H1 (cell line): ENCODE results near the gene RHOC. TPM values are rescaled to one million over a fixed set of nuclear protein-coding genes. Genes with fewer than 3 reads are reported as not detected.

ENCODE experiments used
- CTCF ChIA-PET: fragments of 300-600 bp; sonication (Branson Sonifier 250); formaldehyde crosslinking; loops from one replicate; lab custom pipeline; 2021; ENCODE audit not compliant: partially characterized antibody; lab: Charles Lee
- POLR2A ChIA-PET: fragments of 300-600 bp; sonication (Branson Sonifier 250); formaldehyde crosslinking; loops from one replicate; lab custom pipeline; 2021; ENCODE audit warnings: inconsistent platforms; ENCODE audit not compliant: partially characterized antibody; lab: Charles Lee
- DNase-seq, 2 experiments: peaks; one replicate each; pipeline versions ENCODE4 v3.0.0 to v3.0.0-alpha.2; 2010 to 2022; ENCODE audit warnings: low spot score in 2 of 2, low read depth in 1 of 2, mixed read lengths in 1 of 2
- FAIRE-seq: peaks from 2 replicates; lab custom pipeline; 2011; peaks lifted over from hg19 to GRCh38; lab: Jason Lieb, UNC
- H2AFZ ChIP-seq: 2 replicates; pipeline ENCODE4 v1.8.1; 2012; ENCODE audit warnings: low read length, inconsistent platforms
- H2AK5ac ChIP-seq: 2 replicates; pipeline ENCODE4 v1.6.1; 2013; ENCODE audit warnings: low read depth, low read length
- H2BK120ac ChIP-seq: replicated peaks from 2 replicates; pipeline ENCODE3; 2013; ENCODE audit warnings: low read depth, low read length, inconsistent platforms
- H2BK12ac ChIP-seq: 2 replicates; pipeline ENCODE4 v1.6.1; 2013; ENCODE audit warnings: low read depth, low read length
- H2BK15ac ChIP-seq: 2 replicates; pipeline ENCODE4 v1.6.1; 2013; ENCODE audit warnings: low read length
- H2BK20ac ChIP-seq: 2 replicates; pipeline ENCODE4 v1.6.1; 2013; ENCODE audit warnings: low read length
- H2BK5ac ChIP-seq: 2 replicates; pipeline ENCODE4 v1.6.1; 2013; ENCODE audit warnings: low read depth, low read length
- H3K14ac ChIP-seq: 2 replicates; pipeline ENCODE4 v1.6.1; 2013; ENCODE audit warnings: inconsistent platforms; ENCODE audit not compliant: insufficient read length
- H3K18ac ChIP-seq: 2 replicates; pipeline ENCODE4 v1.6.1; 2013; ENCODE audit warnings: low read length; ENCODE audit errors: extremely low read depth
- H3K23ac ChIP-seq: 2 replicates; pipeline ENCODE4 v1.6.1; 2013; ENCODE audit warnings: inconsistent platforms; ENCODE audit not compliant: insufficient read length
- H3K23me2 ChIP-seq: 2 replicates; pipeline ENCODE4 v1.6.1; 2013; ENCODE audit warnings: low read depth, low read length
- H3K27ac ChIP-seq: 2 replicates; pipeline ENCODE4 v1.6.1; 2011; ENCODE audit warnings: low read depth, low read length, inconsistent platforms
- H3K27me3 ChIP-seq, 4 experiments: replicated peaks in 1 of 4; 1 replicate in 1 of 4; 2 replicates in 3 of 4; pipeline versions ENCODE4 v1.6.1 to v1.8.1; 2011 to 2013; ENCODE audit warnings: low read length in 3 of 4, mild to moderate bottlenecking in 3 of 4, inconsistent platforms in 2 of 4, mixed read lengths in 2 of 4, moderate library complexity in 1 of 4; ENCODE audit not compliant: control insufficient read depth in 3 of 4, insufficient read depth in 3 of 4; ENCODE audit errors: extremely low read depth in 1 of 4
- H3K36me3 ChIP-seq, 4 experiments: 2 replicates each; pipeline versions ENCODE4 v1.6.1 to v1.8.1; 2011 to 2013; ENCODE audit warnings: mild to moderate bottlenecking in 4 of 4, low read length in 3 of 4, moderate library complexity in 2 of 4, control low read depth in 1 of 4, inconsistent platforms in 1 of 4; ENCODE audit not compliant: insufficient read depth in 4 of 4, control insufficient read depth in 2 of 4
- H3K4ac ChIP-seq: replicated peaks from 2 replicates; pipeline ENCODE3; 2013; ENCODE audit warnings: low read length, low read depth, mixed read lengths, inconsistent platforms; ENCODE audit not compliant: insufficient read length
- H3K4me1 ChIP-seq, 4 experiments: replicated peaks in 1 of 4; 1 replicate in 1 of 4; 2 replicates in 3 of 4; pipeline versions ENCODE4 v1.6.1 to v1.8.1; 2011 to 2013; ENCODE audit warnings: low read length in 3 of 4, inconsistent platforms in 2 of 4, mixed read lengths in 1 of 4; ENCODE audit not compliant: insufficient read depth in 4 of 4, control insufficient read depth in 3 of 4
- H3K4me2 ChIP-seq, 2 experiments: 2 replicates each; pipeline versions ENCODE4 v1.6.1 to v1.8.1; 2011 to 2013; ENCODE audit warnings: low read depth in 2 of 2, low read length in 2 of 2, control low read depth in 1 of 2, inconsistent platforms in 1 of 2, mild to moderate bottlenecking in 1 of 2; ENCODE audit not compliant: insufficient read depth in 1 of 2
- H3K4me3 ChIP-seq, 4 experiments: fragments of 200-600, 300-600 bp in 1 of 4; sonication (generic), shearing (Covaris generic), sonication (Bioruptor Twin) in 1 of 4; 2 replicates each; pipeline versions ENCODE4 v1.5.1 to v1.8.1; 2011 to 2016; ENCODE audit warnings: low read length in 4 of 4, low read depth in 3 of 4, control low read depth in 2 of 4, inconsistent platforms in 2 of 4, mild to moderate bottlenecking in 2 of 4, mixed read lengths in 1 of 4, moderate library complexity in 1 of 4; ENCODE audit not compliant: insufficient read depth in 2 of 4; ENCODE audit errors: extremely low read depth in 1 of 4
- H3K56ac ChIP-seq: replicated peaks from 2 replicates; pipeline ENCODE3; 2013; ENCODE audit warnings: low read depth, mild to moderate bottlenecking, mixed read lengths, low read length, inconsistent platforms; ENCODE audit not compliant: insufficient read length
- H3K79me1 ChIP-seq: 2 replicates; pipeline ENCODE4 v1.6.1; 2013; ENCODE audit warnings: low read depth, low read length, control low read depth
- H3K79me2 ChIP-seq, 2 experiments: 2 replicates each; pipeline versions ENCODE4 v1.6.1 to v1.8.1; 2012 to 2013; ENCODE audit warnings: low read length in 2 of 2, mild to moderate bottlenecking in 2 of 2, inconsistent platforms in 1 of 2; ENCODE audit not compliant: insufficient read depth in 2 of 2, control insufficient read depth in 1 of 2
- H3K9ac ChIP-seq, 4 experiments: replicated peaks in 1 of 4; 1 replicate in 1 of 4; 2 replicates in 3 of 4; pipeline versions ENCODE4 v1.6.1 to v1.8.1; 2011 to 2013; ENCODE audit warnings: low read depth in 3 of 4, low read length in 3 of 4, control low read depth in 2 of 4, mild to moderate bottlenecking in 2 of 4, moderate library complexity in 2 of 4, inconsistent platforms in 1 of 4; ENCODE audit errors: extremely low read depth in 1 of 4
- H3K9me3 ChIP-seq, 2 experiments: 2 replicates each; pipeline versions ENCODE4 v1.6.1 to v1.8.1; 2012 to 2013; ENCODE audit warnings: mild to moderate bottlenecking in 2 of 2, moderate library complexity in 2 of 2, control low read depth in 1 of 2, inconsistent platforms in 1 of 2, low read depth in 1 of 2, low read length in 1 of 2, mixed read lengths in 1 of 2; ENCODE audit not compliant: insufficient read depth in 2 of 2
- H4K20me1 ChIP-seq, 2 experiments: replicated peaks in 1 of 2; 2 replicates each; pipeline versions ENCODE3 to v1.8.1; 2011 to 2013; ENCODE audit warnings: inconsistent platforms in 2 of 2, low read length in 2 of 2, mild to moderate bottlenecking in 1 of 2; ENCODE audit not compliant: insufficient read depth in 2 of 2, control insufficient read depth in 1 of 2
- H4K5ac ChIP-seq: 2 replicates; pipeline ENCODE4 v1.6.1; 2013; ENCODE audit warnings: low read length, low read depth, mixed read lengths, inconsistent platforms; ENCODE audit not compliant: insufficient read length
- H4K8ac ChIP-seq: 2 replicates; pipeline ENCODE4 v1.8.0; 2013; ENCODE audit warnings: mild to moderate bottlenecking, moderate library complexity, low read length, inconsistent platforms; ENCODE audit not compliant: insufficient read depth; ENCODE audit errors: extremely low read depth
- H4K91ac ChIP-seq: replicated peaks from 2 replicates; pipeline ENCODE3; 2013; ENCODE audit warnings: low read length, mixed read lengths, inconsistent platforms; ENCODE audit not compliant: insufficient read length
- ASH2L ChIP-seq: fragments of 200-600, 300-600 bp; sonication (generic); IDR thresholded peaks from one replicate; pipeline ENCODE4 v1.7.1; 2017; ENCODE audit warnings: low read length
- BACH1 ChIP-seq: IDR thresholded peaks from 2 replicates; pipeline ENCODE4 v1.6.1; 2012; ENCODE audit warnings: low read length, improper control_type of control experiment
- CBX5 ChIP-seq: fragments of 300-800, 300-1000 bp; sonication (generic); IDR thresholded peaks from 2 replicates; pipeline ENCODE4 v1.7.1; 2016; ENCODE audit warnings: antibody characterized with exemption, low read length, low read depth
- CBX8 ChIP-seq: fragments of 300-800, 300-1000 bp; sonication (generic); IDR thresholded peaks from 2 replicates; pipeline ENCODE4 v1.7.1; 2016; ENCODE audit warnings: low read depth, low read length, borderline replicate concordance
- FOSL1 ChIP-seq: IDR thresholded peaks from 2 replicates; pipeline ENCODE4 v1.6.1; 2011; ENCODE audit warnings: mild to moderate bottlenecking, low read depth, low read length, moderate library complexity; ENCODE audit not compliant: insufficient read depth
- JUN ChIP-seq: IDR thresholded peaks from 2 replicates; pipeline ENCODE4 v1.6.1; 2011; ENCODE audit warnings: low read depth, mild to moderate bottlenecking, improper control_type of control experiment, low read length
- SIX5 ChIP-seq: IDR thresholded peaks from 2 replicates; pipeline ENCODE4 v1.6.1; 2011; ENCODE audit warnings: mild to moderate bottlenecking, low read depth, low read length
- SP4 ChIP-seq: IDR thresholded peaks from 2 replicates; pipeline ENCODE4 v1.6.1; 2012; ENCODE audit warnings: low read length, inconsistent platforms
- WGBS, 2 experiments: shearing (Covaris generic) in 1 of 2; methylation state at CpG; one replicate each; pipeline versions ENCODE4 v1.1.6 to v1.1.7; 2013 to 2015; ENCODE audit warnings: low lambda C conversion rate in 2 of 2, mixed read lengths in 2 of 2, inconsistent platforms in 1 of 2, low coverage in 1 of 2, missing lambda C conversion rate in 1 of 2; ENCODE audit not compliant: insufficient replicate concordance in 2 of 2, insufficient coverage in 1 of 2, insufficient read length in 1 of 2; ENCODE audit errors: extremely low coverage in 1 of 2, missing lambda C conversion rate in 1 of 2; 5-methylcytosine and 5-hydroxymethylcytosine counted together
- polyA plus RNA-seq, 7 experiments: library from polyadenylated mRNA; depleted of rRNA in 3 of 7; stranded (reverse) in 5 of 7; unstranded in 2 of 7; fragments of >200 nt in 5 of 7; fragments of 200-250 nt in 2 of 7; gene quantifications; 1 replicate in 5 of 7; 2 replicates in 1 of 7; 4 replicates in 1 of 7; pipeline versions ENCODE4 v1.2.1 to v1.2.3, GENCODE V29; 2011 to 2013; ENCODE audit warnings: missing spikeins in 2 of 7, mixed read lengths in 2 of 7
- total RNA-seq: library from RNA; stranded (reverse); fragmentation: NEBNext Ultra II Directional; extraction: Animal tissue kit (Norgen Biotek cat#: 25700); gene quantifications from 2 replicates; pipeline ENCODE4 v1.2.1, GENCODE V29; 2021
- TF ChIP-seq, protein P1 (sequence below): IDR thresholded peaks from 2 replicates; pipeline ENCODE4 v1.6.1; 2012; ENCODE audit warnings: inconsistent platforms

The RHOC gene
- total and polyA plus RNA-seq, 2 of the 8 experiments (the other 6 are each of a cell fraction or from before 2014, with no cell fraction given) = 53.6 to 97.5 TPM

DNA sequence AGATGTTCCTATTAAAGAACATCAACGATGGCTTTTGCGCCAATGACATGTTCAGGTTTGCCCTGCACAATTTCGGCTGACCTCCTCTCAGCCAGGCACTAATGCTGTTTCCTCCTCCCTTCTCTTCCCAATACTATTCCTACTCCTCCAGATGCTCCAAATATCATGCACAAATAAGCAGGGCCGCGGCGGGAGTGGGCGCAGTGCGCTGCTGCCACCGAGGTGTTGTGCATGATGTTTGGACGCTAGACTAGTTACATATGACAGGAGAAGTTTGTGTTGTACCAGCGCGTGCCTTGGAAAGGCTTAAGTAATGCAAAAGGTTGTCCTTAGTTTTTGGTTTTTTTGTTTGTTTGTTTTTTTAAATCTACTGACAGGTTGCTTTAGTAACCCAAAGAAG is 41.5 kb upstream of the RHOC start:
- no peaks in the 10 kb centered on the region for H4K20me1 ChIP-seq
- peaks cover 0 to 7% (median 4%) of the 10 kb centered on the region in 4 experiments; a peak in 4 of 7 replicates for H3K4me1 ChIP-seq
- H4K5ac ChIP-seq = no peak overlapping the region
- no peak overlapping the region for H4K8ac ChIP-seq
- H4K91ac ChIP-seq = no peak overlapping the region
- peaks cover 0 to 4% of the 10 kb centered on the region in 2 experiments; a peak in 1 of 4 replicates for H3K9me3 ChIP-seq
- CTCF ChIA-PET = interaction anchor here (7.4 kb wide), 1 partner anchor 33 kb away, joined by 58 read pairs; the partner anchor contains the start of gene PPM1J
- H2AFZ ChIP-seq = no peak overlapping the region
- H3K27me3 ChIP-seq = peaks cover 6 to 23% (median 21%) of the 10 kb centered on the region in 4 experiments
- POLR2A ChIA-PET = no interaction called here
- H3K27ac ChIP-seq = no peak overlapping the region
- H3K14ac ChIP-seq = no peak overlapping the region
- H3K36me3 ChIP-seq = no peaks in the 10 kb centered on the region
- H3K23ac ChIP-seq = no peak overlapping the region
- no peak overlapping the region for H2BK5ac ChIP-seq
- H3K79me2 ChIP-seq = no peaks in the 10 kb centered on the region
- no peak overlapping the region for H3K4me3 ChIP-seq
- no peak for TF ChIP-seq BACH1
- no peak for TF ChIP-seq ASH2L
- TF ChIP-seq CBX5 = no peak
- no peak for TF ChIP-seq CBX8
- no peak for TF ChIP-seq JUN
- TF ChIP-seq SIX5 = no peak
- TF ChIP-seq, protein P1, sequence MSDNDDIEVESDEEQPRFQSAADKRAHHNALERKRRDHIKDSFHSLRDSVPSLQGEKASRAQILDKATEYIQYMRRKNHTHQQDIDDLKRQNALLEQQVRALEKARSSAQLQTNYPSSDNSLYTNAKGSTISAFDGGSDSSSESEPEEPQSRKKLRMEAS = no peak
- no peak for TF ChIP-seq FOSL1
- no peak for TF ChIP-seq SP4
- H3K18ac ChIP-seq = no peak overlapping the region
- H3K79me1 ChIP-seq = no peaks in the 10 kb centered on the region
- FAIRE-seq (no peak), DNase-seq (no peak)
- no peak overlapping the region for H3K9ac ChIP-seq
- H3K4ac ChIP-seq = no peak overlapping the region
- H3K23me2 ChIP-seq = peaks cover 10% of the 10 kb centered on the region; the same call in 1 of the 2 replicates
- H2BK15ac ChIP-seq = no peak overlapping the region
- WGBS, 2 experiments = 97% methylated on average over 12 of the region's 12 CpGs; no CpG with 5 or more reads in 1 of the 2 experiments
- no peak overlapping the region for H2BK20ac ChIP-seq
- H2BK120ac ChIP-seq = no peak overlapping the region
- no peak overlapping the region for H2AK5ac ChIP-seq
- H2BK12ac ChIP-seq = no peak overlapping the region
- H3K4me2 ChIP-seq = no peak overlapping the region
- H3K56ac ChIP-seq = no peak overlapping the region
